Keratinocyte (primary cell): Measurements from ENCODE around the gene FIGN. TPM values are rescaled to one million over a fixed set of nuclear protein-coding genes. Genes with fewer than 3 reads are reported as not detected.

Source experiments
- DNase-seq: peaks from one replicate; pipeline ENCODE4 v3.0.0-alpha.2; 2011; ENCODE audit warnings: low read depth, missing footprints, low spot score
- FAIRE-seq: peaks from 2 replicates; lab custom pipeline; 2011; peaks lifted over from hg19 to GRCh38; lab: Jason Lieb, UNC
- H2AFZ ChIP-seq: 2 replicates; pipeline ENCODE4 v1.6.0; 2012; ENCODE audit warnings: low read length, control low read depth, inconsistent platforms; ENCODE audit not compliant: control insufficient read depth
- H3K27ac ChIP-seq: 2 replicates; pipeline ENCODE4 v1.5.1; 2011; ENCODE audit warnings: low read length; ENCODE audit not compliant: control insufficient read depth, insufficient read depth
- H3K27me3 ChIP-seq: 3 replicates; pipeline ENCODE4 v1.6.0; 2011; ENCODE audit warnings: low read length; ENCODE audit not compliant: control insufficient read depth, insufficient read depth; ENCODE audit errors: extremely low read depth
- H3K36me3 ChIP-seq, 2 experiments: 2 replicates in 1 of 2; 3 replicates in 1 of 2; pipeline ENCODE4 v1.5.1; 2011; ENCODE audit warnings: low read length in 2 of 2, mild to moderate bottlenecking in 1 of 2; ENCODE audit not compliant: control insufficient read depth in 2 of 2, insufficient read depth in 2 of 2; ENCODE audit errors: extremely low read depth in 1 of 2
- H3K4me1 ChIP-seq: 3 replicates; pipeline ENCODE4 v1.5.1; 2011; ENCODE audit warnings: low read length; ENCODE audit not compliant: control insufficient read depth, insufficient read depth; ENCODE audit errors: extremely low read depth
- H3K4me2 ChIP-seq: 3 replicates; pipeline ENCODE4 v1.6.0; 2011; ENCODE audit warnings: low read depth, low read length; ENCODE audit not compliant: control insufficient read depth, insufficient read depth; ENCODE audit errors: extremely low read depth
- H3K4me3 ChIP-seq, 3 experiments: fragments of 200-600 bp in 1 of 3; sonication (generic) in 1 of 3; 2 replicates in 2 of 3; 3 replicates in 1 of 3; pipeline ENCODE4 v1.5.1; 2011 to 2016; ENCODE audit warnings: low read length in 3 of 3, mild to moderate bottlenecking in 3 of 3, control low read depth in 2 of 3, inconsistent platforms in 1 of 3, low read depth in 1 of 3, mixed read lengths in 1 of 3, mixed run types in 1 of 3, moderate library complexity in 1 of 3; ENCODE audit not compliant: control insufficient read depth in 2 of 3, insufficient read depth in 2 of 3; ENCODE audit errors: extremely low read depth in 1 of 3
- H3K79me2 ChIP-seq: 2 replicates; pipeline ENCODE4 v1.6.0; 2012; ENCODE audit warnings: low read length; ENCODE audit not compliant: control insufficient read depth, insufficient read depth
- H3K9ac ChIP-seq: 3 replicates; pipeline ENCODE4 v1.6.0; 2011; ENCODE audit warnings: low read length; ENCODE audit not compliant: control insufficient read depth, insufficient read depth; ENCODE audit errors: extremely low read depth
- H3K9me1 ChIP-seq: 3 replicates; pipeline ENCODE4 v1.6.0; 2011; ENCODE audit warnings: low read length; ENCODE audit not compliant: control insufficient read depth, insufficient read depth; ENCODE audit errors: extremely low read depth
- H3K9me3 ChIP-seq: 2 replicates; pipeline ENCODE4 v1.5.1; 2012; ENCODE audit warnings: low read depth, low read length; ENCODE audit not compliant: control insufficient read depth
- H4K20me1 ChIP-seq: 3 replicates; pipeline ENCODE4 v1.6.0; 2011; ENCODE audit warnings: low read length; ENCODE audit not compliant: control insufficient read depth, insufficient read depth; ENCODE audit errors: extremely low read depth
- EZH2 ChIP-seq: IDR thresholded peaks from one replicate; pipeline ENCODE4 v1.6.1; 2012; ENCODE audit warnings: inconsistent platforms, mild to moderate bottlenecking, low read length, moderate library complexity
- dilution Hi-C: fragments of 300-500 bp; cut with MboI; formaldehyde crosslinking; loops from one replicate; pipeline ENCODE4 v1.7.0; 2020; ENCODE audit warnings: low sequenced_read_pairs; ENCODE audit not compliant: extremely low pct_ligation_motif_present
- polyA plus RNA-seq, 5 experiments: library from polyadenylated mRNA; depleted of rRNA in 3 of 5; stranded (reverse) in 3 of 5; stranded (forward) in 1 of 5; unstranded in 1 of 5; fragments of >200 nt; gene quantifications; 1 replicate in 1 of 5; 2 replicates in 3 of 5; 3 replicates in 1 of 5; pipeline versions ENCODE4 v1.2.1 to v1.2.3, GENCODE V29; 2011 to 2012; ENCODE audit warnings: missing spikeins in 2 of 5, low read depth in 1 of 5, low replicate concordance in 1 of 5
- TF ChIP-seq, protein P1 (sequence below), 3 experiments: IDR thresholded peaks in 1 of 3; conservative IDR thresholded peaks in 1 of 3; optimal IDR thresholded peaks in 1 of 3; 2 replicates in 2 of 3; 3 replicates in 1 of 3; pipeline versions ENCODE3 to v1.5.1; 2011; ENCODE audit warnings: low read length in 3 of 3, mild to moderate bottlenecking in 3 of 3, moderate library complexity in 2 of 3, control low read depth in 1 of 3, inconsistent platforms in 1 of 3; ENCODE audit not compliant: insufficient read depth in 2 of 3; ENCODE audit errors: extremely low read depth in 1 of 3

The FIGN gene
- polyA plus RNA-seq, 1 donor (not counting 4 experiments of a cell fraction or from before 2014, with no cell fraction given): 2.9 TPM

- TF ChIP-seq, protein P1, sequence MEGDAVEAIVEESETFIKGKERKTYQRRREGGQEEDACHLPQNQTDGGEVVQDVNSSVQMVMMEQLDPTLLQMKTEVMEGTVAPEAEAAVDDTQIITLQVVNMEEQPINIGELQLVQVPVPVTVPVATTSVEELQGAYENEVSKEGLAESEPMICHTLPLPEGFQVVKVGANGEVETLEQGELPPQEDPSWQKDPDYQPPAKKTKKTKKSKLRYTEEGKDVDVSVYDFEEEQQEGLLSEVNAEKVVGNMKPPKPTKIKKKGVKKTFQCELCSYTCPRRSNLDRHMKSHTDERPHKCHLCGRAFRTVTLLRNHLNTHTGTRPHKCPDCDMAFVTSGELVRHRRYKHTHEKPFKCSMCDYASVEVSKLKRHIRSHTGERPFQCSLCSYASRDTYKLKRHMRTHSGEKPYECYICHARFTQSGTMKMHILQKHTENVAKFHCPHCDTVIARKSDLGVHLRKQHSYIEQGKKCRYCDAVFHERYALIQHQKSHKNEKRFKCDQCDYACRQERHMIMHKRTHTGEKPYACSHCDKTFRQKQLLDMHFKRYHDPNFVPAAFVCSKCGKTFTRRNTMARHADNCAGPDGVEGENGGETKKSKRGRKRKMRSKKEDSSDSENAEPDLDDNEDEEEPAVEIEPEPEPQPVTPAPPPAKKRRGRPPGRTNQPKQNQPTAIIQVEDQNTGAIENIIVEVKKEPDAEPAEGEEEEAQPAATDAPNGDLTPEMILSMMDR (optimal IDR thresholded peaks at IDR 0.05 in 1 of 3, IDR thresholded peaks at IDR 0.05 in 1 of 3, conservative IDR thresholded peaks at IDR 0.05 in 1 of 3; ENCODE audit: extremely low read depth in 1 of 3, insufficient read depth in 2 of 3, low read length in 3 of 3): no peak
- no peak for TF ChIP-seq EZH2
- DNase-seq (no peak), FAIRE-seq (no peak)
- H3K9me1 ChIP-seq: no peaks in the 10 kb centered on the region
- no peaks in the 10 kb centered on the region for H3K36me3 ChIP-seq
- no peaks in the 10 kb centered on the region for H3K79me2 ChIP-seq
- no peak overlapping the region for H3K4me2 ChIP-seq
- H3K9me3 ChIP-seq: no peaks in the 10 kb centered on the region
- no peaks in the 10 kb centered on the region for H3K27me3 ChIP-seq
- no peaks in the 10 kb centered on the region for H3K4me1 ChIP-seq
- dilution Hi-C loops: no loop called here
- no peak overlapping the region for H3K27ac ChIP-seq
- H3K4me3 ChIP-seq: no peak overlapping the region
- H3K9ac ChIP-seq: no peak overlapping the region
- H2AFZ ChIP-seq: no peak overlapping the region
- H4K20me1 ChIP-seq: no peaks in the 10 kb centered on the region
Observed at GRCh38 chr2:163573652-163574051, 162.2 kb downstream of the FIGN start.

DNA sequence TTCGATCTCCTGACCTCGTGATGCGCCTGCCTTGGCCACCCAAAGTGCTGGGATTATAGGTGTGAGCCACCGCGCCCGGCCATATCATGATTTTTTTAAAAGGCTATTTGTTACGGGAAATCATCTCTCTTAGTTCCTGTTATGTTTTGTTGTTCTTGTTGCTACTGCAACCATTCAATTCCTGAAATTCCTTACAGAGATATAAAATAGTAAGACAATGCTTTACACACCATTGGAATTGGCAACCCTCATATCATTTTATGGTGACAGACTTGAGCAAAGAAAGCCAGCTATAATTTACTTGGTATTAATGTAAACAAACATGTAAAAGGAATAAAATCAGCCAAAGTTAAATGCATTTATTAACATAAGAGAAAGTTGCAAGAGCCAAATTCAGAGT is 163.0 kb downstream of the FIGN start:
- no peaks in the 10 kb centered on the region for H3K27me3 ChIP-seq
- H3K27ac ChIP-seq: no peak overlapping the region
- no peak for DNase-seq
- H3K4me1 ChIP-seq: no peaks in the 10 kb centered on the region
- no peak overlapping the region for H3K4me2 ChIP-seq
- no peaks in the 10 kb centered on the region for H4K20me1 ChIP-seq
- no peak overlapping the region for H3K4me3 ChIP-seq
- H3K9me3 ChIP-seq: no peaks in the 10 kb centered on the region
- no peak overlapping the region for H3K9ac ChIP-seq
- H3K36me3 ChIP-seq: no peaks in the 10 kb centered on the region
- no peaks in the 10 kb centered on the region for H3K79me2 ChIP-seq
- FAIRE-seq: no peak
- no peaks in the 10 kb centered on the region for H3K9me1 ChIP-seq
- dilution Hi-C loops: no loop called here
- TF ChIP-seq, protein P1 (optimal IDR thresholded peaks at IDR 0.05 in 1 of 3, IDR thresholded peaks at IDR 0.05 in 1 of 3, conservative IDR thresholded peaks at IDR 0.05 in 1 of 3; ENCODE audit: extremely low read depth in 1 of 3, insufficient read depth in 2 of 3, low read length in 3 of 3): no peak
- no peak for TF ChIP-seq EZH2
- H2AFZ ChIP-seq: no peak overlapping the region
